IPS-NIHi11 (cell line): ENCODE data around the gene WNT16.
"Not testable (repeated sequence)": the region's sequence is repeated elsewhere in the genome, so short reads cannot be mapped to it uniquely, and the experiment has no call there.

Source experiments
- DNase-seq: peaks from one replicate; pipeline ENCODE4 v3.0.0; 2012; ENCODE audit warnings: mixed read lengths, low spot score

WNT16 gene

DNA sequence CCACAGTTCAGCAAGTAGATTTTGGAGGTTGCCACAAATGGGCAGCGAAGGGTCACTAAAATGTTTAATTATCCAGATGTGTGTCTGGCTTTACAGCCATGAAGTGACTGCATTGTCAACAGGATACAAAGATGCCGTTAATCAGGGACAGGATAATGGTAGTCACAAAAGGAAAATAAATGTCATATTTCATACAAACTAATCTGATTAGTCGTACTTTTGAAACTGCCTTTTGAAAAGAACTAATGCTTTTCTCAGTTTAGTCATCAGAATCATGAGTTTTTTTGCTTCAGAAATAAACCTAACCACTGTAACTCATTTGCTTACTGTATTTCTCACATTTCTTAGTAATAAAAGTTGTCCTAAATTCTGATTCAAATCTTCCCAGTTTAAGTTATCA, 22.2 kb upstream of the WNT16 start:
- DNase-seq = no peak

- no peak for DNase-seq
These were observed 21.7 kb upstream of the WNT16 start for GRCh38 chr7:121307021-121307574.

DNA sequence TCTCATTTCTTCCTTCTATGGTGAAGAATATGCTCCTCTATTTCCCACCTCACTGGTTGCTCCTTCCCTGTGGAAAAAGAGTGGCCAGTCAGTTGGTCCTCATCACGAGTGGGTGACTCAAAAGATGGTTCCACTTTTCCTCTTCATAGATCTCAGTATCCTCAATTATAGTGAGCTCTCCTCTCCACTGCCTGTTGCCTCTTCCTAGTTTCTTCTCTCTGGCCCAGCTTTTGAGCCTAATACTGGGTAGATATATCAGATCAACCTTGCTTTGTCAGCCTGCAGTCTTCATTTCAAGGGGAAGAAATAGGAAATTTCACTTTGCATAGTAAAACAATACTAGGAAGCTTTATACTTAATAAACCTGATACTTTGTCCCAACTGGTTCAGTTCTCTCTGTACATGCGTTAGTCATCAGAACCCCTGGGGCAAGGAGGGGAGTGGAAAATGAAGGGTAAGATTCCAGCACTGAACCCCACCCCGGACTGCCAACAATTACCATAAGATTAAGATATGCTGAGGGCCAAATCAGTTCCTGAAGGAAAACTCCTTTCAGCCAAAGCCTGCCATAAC, 15.5 kb upstream of the WNT16 start:
- DNase-seq = no peak

- no peak for DNase-seq
These were observed 14.8 kb upstream of the WNT16 start for GRCh38 chr7:121313793-121314676.

- DNase-seq = not testable (repeated sequence)
These were observed 13.6 kb upstream of the WNT16 start for GRCh38 chr7:121315170-121315569.

DNA sequence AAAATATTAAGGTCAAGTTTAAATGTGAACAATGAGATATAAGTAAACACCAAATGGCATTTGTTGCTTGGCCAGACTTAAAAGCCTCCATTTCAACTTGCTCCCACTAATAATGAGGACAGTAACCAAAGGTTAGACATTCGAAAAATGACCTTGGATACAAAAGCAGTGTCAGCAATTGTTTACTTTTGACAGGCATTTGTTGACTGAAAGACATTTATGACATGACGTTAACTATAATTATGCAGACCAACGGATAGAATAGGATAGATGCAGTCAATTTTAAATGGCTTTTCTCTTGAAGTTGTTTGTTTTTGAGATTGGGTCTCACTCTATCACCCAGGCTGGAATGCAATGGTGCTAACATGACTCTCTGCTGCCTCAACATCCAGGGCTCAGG, 6.3 kb upstream of the WNT16 start:
- no peak for DNase-seq

GRCh38 chr7:121323515-121324302, 5.1 kb upstream of the WNT16 start:
- no peak for DNase-seq

DNA sequence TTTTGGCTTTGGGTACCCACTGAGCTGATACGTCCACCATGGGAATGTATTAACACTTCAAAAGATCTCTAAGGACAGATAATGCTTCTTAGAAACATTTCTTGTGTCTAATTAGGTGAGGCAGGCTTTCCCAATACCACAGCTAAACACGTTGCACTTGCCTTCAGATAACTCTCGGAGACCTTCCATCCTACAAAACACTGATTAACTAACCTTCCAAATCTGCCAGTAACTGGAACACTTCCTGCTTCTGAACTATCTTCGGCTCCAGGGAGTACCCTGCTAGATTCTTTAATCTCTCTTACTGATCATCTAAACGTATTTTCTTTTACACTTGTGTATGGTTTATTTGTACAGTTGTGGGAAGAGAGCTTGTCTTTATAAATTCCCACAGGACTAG, 1.1 kb upstream of the WNT16 start:
- no peak for DNase-seq

DNA sequence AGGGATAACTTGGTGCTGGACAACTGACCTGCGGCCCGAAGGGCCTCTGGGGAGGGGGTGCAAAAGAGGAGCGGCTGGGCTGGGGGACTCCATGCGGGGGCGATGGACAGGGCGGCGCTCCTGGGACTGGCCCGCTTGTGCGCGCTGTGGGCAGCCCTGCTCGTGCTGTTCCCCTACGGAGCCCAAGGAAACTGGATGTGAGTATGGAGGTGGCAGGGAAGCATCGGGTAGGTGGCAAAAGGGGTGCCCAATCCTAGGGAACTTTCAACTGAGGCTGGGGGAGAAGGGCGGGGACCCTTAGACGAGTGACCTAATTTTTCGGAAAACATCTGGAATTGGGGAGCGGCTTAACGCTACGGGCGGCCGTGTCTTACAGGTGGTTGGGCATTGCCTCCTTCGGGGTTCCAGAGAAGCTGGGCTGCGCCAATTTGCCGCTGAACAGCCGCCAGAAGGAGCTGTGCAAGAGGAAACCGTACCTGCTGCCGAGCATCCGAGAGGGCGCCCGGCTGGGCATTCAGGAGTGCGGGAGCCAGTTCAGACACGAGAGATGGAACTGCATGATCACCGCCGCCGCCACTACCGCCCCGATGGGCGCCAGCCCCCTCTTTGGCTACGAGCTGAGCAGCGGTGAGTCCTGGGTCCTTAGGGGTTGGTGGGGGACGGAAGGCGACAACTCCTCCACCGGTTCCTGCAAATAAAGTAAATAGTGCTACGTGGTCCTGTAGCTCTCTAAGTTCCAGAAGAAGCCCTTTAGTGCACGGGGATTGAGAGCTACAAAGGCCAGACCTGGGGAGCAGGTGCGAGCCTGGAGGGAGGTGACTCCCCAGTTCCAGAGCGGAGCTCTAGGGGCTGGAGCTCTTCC, 622 bp downstream of the WNT16 start:
- peak; percentile 69 for DNase-seq

DNA sequence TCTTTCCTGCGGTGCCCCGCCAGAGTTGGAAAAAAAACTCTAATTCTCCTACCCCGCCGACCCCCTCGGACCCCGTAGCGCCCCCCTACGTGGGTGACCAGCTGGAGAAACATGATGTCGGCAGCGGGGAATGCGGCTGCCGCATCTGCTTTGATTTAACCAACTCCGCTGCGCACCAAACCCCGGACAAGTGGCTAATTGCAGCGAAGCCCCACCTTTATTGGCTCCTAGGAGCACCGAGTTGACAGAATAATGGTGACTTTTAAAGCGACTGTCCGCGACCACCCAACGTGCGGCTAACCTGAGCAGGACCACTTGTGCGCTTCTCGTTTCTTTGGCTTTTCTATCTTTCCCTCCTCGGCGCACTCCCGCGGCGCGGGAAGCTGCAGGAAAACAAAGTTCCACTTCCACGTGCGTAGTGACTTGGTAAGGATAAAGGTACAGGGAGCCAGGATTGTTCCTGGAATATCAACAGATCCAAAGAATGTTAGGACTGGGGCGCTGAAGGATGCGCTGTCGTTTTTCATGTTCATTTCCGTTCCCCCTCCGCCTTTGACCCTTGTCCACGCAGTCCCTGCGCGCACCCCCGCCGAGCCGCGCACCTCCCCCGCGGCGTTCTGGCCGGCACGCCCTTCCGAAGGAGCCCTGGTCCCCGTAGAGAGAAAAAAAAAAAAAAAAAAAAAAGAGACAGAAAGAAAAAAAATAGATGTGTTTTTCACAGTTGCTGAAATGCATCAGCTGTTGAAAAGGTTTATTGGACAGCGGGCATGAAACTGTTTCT, 1.4 kb downstream of the WNT16 start:
- DNase-seq = peak; percentile 35

DNA sequence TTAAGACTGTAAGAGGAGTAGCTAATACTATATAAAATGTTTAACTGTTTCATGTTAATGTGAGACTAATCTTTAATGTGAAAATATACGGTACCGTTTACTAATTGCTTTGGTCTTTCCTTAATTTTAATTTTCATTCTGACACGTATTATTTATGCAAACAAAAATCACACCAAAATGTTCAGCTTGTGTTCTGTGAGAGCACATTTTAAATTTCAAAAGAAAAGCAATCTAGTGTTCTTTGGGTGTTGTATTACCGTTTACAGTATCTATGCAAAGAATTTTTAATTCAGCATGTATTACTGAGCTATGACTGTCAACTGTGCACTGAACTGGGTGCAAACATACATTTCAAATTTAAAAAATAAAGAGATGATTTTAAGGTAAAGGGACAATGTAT, 2.2 kb downstream of the WNT16 start:
- no peak for DNase-seq

GRCh38 chr7:121331574-121331973, 2.8 kb downstream of the WNT16 start:
- DNase-seq = no peak

DNA sequence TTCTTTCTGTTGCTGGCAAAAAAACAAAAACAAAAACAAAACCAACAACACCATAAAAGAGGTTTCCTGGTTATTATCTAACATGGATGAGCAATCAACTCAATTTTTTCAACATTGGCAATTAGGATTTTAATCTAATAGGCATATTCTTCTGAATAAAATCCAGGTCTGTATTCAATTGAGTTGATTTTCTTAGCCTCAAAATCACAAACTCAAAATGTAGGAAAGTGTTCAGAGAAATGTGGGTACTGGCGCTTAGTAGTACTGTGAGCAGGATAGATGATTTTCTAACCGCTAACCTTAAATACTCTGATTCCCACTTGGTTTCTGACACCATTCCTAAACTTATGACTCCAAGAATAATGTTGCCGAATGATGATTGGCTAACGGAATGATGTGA, 5.6 kb downstream of the WNT16 start:
- no peak for DNase-seq

- no peak for DNase-seq
These were observed 6.3 kb downstream of the WNT16 start for GRCh38 chr7:121334875-121335648.

GRCh38 chr7:121336579-121336978, 7.8 kb downstream of the WNT16 start:
- no peak for DNase-seq

DNA sequence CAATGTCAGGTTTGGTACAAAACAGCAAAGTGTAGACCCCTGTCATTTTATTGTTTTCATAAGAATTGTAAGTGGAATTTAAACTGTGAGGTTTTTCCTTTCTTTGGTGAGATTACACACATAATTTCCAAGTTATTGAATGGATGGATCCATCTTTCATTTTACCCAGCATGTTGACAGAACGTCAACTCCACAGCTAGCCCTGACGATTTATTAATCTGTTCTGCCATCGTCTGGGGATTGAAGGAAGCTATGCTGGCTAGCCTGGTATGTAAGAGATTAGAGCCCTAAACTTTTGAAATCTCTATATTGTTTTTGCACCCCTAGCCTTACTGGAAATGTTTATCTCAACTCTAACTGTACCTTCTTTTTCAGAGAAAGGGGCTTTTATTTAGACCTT, 8.6 kb downstream of the WNT16 start:
- no peak for DNase-seq

DNA sequence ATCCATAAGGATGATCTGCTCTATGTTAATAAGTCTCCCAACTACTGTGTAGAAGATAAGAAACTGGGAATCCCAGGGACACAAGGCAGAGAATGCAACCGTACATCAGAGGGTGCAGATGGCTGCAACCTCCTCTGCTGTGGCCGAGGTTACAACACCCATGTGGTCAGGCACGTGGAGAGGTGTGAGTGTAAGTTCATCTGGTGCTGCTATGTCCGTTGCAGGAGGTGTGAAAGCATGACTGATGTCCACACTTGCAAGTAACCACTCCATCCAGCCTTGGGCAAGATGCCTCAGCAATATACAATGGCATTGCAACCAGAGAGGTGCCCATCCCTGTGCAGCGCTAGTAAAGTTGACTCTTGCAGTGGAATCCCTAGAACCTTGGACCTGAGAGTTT, 10.3 kb downstream of the WNT16 start:
- DNase-seq = no peak

GRCh38 chr7:121341933-121342332, 13.1 kb downstream of the WNT16 start:
- no peak for DNase-seq

DNA sequence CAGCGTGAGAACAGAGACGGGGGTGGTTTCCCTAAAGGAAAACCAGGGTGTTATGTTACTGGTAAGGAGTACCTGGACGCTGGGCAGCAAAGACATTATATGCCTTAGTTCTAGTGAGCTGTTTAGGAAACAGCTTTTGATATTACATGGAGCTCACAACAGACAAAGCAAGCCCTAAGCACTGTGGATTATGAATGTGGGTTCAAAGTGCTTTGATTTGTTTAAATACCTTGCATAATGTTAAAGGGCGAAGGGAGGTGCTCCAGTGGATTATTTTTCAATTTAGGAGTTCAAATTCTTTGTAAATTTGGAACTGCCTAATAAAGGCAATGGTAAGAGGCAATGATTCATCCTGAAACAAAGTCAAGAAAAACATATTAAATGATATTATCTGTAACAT, 13.8 kb downstream of the WNT16 start:
- no peak for DNase-seq

- DNase-seq = no peak
These were observed 14.5 kb downstream of the WNT16 start for GRCh38 chr7:121343302-121343701.
